UCSD-AML1 (cell line): ENCODE results near the gene LAMA5.

ENCODE experiments used
- DNase-seq: peaks from one replicate; lab custom pipeline; 2025; ENCODE audit not compliant: unreplicated experiment; lab: John Stamatoyannopoulos, UW

Gene LAMA5, protein sequence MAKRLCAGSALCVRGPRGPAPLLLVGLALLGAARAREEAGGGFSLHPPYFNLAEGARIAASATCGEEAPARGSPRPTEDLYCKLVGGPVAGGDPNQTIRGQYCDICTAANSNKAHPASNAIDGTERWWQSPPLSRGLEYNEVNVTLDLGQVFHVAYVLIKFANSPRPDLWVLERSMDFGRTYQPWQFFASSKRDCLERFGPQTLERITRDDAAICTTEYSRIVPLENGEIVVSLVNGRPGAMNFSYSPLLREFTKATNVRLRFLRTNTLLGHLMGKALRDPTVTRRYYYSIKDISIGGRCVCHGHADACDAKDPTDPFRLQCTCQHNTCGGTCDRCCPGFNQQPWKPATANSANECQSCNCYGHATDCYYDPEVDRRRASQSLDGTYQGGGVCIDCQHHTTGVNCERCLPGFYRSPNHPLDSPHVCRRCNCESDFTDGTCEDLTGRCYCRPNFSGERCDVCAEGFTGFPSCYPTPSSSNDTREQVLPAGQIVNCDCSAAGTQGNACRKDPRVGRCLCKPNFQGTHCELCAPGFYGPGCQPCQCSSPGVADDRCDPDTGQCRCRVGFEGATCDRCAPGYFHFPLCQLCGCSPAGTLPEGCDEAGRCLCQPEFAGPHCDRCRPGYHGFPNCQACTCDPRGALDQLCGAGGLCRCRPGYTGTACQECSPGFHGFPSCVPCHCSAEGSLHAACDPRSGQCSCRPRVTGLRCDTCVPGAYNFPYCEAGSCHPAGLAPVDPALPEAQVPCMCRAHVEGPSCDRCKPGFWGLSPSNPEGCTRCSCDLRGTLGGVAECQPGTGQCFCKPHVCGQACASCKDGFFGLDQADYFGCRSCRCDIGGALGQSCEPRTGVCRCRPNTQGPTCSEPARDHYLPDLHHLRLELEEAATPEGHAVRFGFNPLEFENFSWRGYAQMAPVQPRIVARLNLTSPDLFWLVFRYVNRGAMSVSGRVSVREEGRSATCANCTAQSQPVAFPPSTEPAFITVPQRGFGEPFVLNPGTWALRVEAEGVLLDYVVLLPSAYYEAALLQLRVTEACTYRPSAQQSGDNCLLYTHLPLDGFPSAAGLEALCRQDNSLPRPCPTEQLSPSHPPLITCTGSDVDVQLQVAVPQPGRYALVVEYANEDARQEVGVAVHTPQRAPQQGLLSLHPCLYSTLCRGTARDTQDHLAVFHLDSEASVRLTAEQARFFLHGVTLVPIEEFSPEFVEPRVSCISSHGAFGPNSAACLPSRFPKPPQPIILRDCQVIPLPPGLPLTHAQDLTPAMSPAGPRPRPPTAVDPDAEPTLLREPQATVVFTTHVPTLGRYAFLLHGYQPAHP (N-terminal part only)

DNA sequence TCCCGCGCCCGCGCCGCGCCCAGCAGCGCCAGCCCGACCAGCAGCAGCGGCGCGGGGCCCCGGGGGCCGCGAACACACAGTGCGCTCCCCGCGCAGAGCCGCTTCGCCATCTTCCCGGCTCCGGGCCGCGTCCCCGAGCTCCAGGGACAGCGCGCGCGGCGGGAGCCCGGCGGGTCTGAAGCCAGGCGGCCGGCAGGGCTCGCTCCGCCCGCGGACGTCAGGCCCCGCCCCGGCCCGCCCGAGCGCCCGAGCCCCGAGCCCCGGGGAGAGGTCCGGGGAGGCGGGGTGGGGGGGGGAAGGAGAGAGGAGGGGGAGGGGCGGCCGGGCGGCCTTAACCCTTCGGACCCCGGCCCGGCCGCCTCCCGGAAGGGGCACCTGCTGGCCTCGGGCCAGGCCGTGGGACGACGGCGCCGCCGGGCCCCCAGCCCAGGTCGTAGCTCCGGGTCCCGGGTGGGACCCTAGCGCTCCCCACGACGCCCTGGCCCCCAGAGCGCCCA lies at the start of gene LAMA5:
TSS of gene LAMA5 (minus strand) at position 177 of the 497 bp plus-strand sequence. CDS start at position 110, 67 bp downstream.
- peak; percentile 41 for DNase-seq

DNA sequence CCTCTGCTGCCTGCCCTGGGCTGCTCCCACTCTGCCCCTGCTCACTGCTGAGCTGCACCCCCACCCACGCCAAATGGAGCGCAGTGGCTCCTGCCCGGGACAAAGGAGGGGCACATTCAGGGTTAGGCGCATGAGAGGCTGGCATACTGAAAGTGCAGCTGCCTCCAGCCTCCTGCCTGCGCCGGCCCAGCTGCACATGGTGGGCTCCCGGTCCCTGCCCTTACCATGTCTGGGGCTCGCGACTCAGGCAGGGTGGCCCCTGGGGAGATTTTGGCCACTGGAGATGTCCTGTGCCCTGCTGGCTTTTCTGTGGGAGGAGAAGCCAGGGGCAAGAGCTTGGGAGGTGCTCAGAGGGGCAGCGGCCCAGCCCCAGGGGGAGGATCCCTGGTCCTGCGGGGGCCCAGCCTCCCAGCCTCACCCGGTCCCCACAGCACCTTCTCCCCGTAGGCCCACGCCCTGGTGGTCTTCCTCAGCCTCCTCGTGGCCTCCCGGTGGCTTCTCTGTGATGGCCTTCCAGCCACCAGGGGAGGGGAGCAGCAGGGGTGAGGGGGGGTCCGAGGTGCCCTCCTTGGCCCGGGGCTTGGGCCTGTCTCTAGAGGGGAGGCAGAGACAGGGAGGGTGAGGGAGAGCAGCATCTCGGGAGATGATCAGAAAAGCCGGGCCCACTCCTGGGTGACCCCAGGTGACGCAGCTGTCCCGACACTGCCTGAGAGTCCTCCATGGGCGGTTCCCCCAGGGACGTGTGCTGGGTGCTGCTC lies 48.4 kb upstream of the LAMA5 start:
- DNase-seq: no peak

DNA sequence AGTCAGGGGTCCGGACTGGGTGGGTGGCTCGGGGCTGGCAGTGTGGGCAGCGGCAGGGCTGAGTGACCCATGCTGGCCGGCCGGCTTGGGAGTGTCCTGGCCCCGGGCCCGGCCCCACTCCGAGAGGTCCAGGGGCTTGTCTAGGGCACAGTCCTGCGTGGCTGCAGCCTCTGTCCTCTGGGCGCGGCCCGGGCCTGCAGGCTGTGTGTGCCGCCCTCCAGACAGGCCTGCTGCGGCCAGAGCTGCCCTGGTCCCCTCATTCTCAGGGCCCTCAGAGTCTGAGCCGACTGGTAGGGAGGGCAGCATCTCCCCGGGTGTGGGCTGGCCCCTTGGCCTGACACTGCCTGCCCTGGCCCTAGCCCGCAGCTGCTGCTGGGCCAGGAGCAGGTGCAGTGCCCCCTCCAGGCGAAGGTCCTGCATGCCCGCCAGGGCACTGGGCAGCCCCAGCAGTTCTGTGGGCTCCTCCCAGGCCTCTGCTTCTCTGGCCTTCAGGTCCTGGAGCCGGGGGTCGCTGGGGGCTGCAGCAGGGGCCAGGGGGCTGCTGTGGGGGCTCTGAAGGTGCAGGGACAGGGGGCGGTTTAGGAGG lies 46.9 kb upstream of the LAMA5 start:
- DNase-seq: no peak

DNA sequence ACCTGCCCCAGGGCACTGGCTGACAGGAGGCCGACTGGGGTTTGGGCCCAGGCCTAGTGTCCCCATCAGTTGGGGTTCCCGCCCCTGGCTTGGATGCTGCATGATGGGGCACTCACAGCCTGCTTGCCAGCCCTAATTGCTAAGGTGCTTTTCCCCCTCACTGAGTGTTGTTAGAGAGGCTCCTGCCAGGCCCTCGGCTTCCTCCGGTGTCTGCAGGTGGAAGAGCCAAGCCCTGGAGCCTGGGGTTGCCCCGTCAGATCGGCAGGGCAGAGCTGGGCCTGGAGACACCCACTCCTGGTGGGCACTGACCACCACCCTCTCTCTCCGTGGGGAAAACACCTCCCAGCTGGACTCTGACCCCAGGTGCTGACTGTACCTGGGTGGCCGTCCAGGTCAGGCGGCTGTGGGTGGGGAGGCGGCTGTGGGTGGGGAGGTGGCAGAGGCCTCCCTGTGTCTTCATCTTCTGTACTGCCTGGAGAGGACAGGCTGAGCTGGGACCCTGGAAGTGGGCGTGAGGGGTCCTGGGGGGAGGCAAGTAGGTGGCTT lies 46.0 kb upstream of the LAMA5 start:
- DNase-seq: no peak

DNA sequence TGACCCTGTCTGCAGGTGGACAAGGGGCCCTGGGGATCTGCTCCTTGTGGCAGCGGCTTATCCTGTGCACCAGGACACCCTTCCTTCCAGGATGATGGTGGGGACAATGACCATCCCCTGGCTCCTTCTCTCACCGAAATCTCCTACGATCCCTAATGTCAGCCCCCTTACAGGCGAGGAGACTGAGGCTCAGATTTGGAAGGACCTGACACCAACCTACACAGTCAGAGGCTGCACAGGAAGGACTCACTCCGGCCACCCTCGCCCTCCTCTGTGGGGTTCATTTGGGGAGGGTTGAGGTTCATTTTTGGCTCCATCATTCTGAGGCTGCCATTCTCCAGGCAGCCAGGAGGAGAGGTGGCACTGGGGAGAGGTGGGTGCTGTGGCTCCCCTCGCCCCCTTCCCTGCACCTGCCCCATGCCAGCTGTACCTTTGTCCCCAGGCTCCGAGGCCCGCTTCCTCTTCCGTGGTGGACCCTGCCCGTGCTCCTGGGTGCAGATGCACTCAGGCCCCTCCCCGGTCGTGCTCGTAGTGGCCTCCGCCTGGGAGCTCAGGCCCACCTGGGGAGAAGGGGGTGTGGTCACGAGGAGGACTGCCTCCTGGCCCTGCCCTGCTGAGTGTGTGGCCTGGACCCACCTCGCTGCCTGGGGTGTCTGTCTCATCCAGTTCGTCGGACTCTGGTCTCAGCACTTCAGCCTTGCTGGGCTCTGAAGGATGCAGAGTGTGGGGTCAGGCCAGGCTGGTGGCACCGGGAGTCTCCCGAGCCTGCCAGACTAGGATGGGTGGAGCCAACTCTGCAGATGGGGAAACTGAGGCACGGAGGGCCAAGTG lies 45.3 kb upstream of the LAMA5 start:
- no peak for DNase-seq

DNA sequence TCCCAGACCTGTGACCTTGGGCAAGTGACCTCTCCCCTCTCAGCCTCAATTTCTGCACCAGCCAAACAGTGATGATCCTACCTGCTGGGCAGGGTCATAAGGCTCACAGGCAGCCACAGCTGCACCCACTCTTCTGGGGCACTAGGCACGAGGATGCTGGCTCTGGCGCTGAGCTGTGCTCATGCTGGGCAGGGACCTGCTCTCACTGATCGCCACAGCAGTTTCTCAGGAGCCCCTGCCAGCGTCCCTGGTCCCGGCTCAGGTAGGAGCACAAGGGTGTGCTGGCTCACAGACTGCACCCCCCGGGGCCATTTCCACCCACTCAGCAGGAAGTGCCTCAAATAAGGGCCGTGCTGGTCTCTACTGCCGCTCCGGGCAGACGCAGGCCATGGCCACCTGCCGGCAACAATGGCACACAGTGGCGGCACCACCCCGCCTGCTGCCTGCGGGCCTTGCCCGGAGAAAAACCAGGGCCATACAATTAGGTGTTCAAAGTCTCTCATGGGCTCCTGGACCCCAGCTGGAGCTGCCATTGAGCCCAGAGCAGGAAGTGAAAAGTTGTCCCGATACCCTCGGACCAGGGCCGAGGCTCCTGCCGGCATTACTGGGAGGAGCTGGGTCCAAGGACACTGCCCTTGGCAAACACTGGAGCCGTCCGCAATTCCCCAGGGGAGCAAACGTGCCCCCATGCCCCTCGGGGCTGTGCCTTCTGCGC lies 44.5 kb upstream of the LAMA5 start:
- DNase-seq: no peak

DNA sequence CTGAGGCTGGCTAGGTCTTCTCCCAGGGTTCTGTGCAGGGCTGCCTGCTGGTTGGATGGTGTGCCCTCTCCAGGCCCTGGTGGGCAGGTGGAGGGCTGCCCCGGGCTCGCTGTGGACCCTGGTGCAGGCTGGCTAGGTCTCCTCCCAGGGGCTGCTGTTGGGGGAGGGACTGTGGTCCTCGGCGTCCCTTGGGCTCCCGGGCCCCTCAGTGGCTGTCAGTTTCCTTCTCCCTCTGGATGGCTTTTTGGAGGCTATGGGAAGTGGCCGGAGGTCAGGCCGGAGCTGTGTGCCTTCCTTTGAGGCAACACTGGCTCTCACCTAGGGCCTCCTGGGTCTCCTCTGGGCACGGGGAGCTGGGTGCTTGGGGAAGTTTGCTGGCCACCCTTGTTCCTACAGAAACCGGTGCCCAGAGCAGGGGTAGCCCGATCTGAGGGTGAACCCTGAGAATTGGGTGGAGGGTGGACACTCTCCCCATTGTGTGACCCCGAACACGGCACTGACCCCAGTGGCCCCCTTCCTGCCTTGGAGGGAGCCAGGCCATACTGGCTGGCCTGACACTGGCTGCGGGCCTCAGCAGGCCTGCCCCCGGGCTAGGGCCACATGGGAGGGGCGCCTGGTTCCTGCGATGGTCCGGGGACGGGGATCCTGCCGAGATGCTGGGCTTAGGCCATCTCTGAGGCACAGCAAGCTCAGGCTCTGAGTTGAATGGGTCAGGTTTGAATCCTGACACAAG lies 43.8 kb upstream of the LAMA5 start:
- no peak for DNase-seq

DNA sequence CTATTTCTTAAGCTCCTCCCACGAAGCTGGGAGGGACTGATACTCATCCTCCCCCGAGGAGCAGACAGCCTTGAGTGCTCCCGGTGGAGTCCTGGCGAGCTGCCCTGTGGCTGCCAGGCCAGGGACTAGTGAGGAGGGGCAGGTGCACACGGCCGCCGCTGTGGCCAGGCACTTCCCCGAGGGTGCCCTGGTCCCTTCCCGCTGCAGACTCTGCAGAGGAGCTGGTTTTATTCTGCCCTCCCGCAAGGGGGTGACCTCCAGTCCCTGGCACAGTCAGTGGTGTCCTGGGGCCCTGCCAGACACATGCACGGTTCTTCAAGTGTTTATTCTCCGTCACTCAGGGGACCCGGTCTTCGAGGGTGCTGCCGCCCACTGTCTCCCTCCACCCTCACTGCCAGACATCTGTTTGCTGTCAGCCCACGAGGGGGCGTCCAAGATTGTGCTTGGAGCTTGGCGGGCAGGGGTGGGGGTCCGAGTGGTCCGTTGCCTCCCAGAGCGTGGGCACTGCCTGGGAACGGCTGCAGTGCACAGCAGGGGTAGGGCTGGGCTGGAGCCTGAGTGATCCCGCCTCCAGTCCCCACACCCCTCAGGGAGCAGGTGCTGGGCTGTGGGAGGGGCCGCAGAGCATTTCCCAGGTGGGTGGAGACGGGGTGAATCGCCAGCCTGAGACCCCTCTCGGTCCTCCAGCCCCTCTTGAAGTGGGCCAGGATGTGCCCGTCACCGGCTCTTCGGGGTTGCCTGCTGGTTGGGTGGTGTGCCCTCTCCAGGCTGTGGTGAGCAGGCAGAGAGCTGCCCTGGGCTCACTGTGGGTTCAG lies 43.0 kb upstream of the LAMA5 start:
- peak; percentile 46 for DNase-seq

DNA sequence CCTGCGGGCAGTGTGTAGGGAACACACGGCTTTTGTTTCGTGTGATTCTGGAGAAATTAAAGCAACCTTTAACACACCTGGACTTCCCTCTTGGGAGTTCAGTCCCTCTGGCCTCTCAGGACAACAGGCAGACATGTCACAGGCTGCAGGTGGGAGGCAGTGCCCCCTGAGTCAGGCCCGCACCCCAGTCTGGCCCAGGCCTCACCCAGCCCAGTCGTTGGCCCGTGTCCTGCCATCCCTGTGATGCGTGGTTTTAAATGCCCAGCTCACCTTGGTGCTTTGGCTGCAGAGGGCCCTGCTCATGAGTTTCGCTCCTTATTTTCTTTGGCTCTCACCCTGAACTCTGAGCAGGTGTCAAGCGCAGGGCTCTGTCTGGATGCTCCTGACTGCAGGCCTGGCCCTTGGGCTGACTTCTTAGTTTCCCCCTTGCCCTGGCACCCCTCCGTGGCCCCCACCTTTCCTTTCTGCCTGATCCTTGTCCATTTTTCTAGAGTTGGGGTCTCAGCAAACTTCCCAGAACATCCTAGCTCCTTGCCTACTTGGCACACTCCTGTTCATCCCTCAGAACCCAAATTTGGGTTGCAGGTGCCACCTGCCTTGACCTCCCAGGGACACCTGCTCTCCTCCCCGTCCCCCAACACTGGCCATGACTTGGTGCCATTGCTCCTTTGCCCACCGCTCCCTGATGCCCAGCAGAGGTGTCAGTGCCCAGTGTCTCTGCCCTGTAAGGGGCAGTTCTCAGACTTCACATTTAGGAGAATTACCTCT lies 42.2 kb upstream of the LAMA5 start:
- DNase-seq: no peak

DNA sequence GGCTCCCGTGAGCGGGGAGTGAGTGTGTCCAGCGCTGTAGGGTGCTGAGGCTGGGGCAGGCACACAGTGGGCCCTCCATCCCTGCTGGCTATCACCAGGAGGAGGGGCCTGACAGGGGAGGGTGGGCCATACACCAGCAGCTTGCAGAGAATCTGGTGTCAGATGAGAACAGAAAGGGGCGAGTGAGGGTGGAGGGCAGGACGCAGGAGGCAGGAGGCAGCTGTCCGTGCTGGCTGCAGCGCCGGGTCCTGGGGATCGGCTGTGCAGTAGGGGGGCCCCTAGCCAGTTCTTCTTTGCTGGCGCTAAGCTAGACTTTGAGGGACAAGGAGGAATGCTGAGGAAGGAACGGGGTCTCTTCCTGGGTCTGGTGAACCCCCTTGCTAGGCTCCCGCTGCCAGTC lies 41.5 kb upstream of the LAMA5 start:
- no peak for DNase-seq

DNA sequence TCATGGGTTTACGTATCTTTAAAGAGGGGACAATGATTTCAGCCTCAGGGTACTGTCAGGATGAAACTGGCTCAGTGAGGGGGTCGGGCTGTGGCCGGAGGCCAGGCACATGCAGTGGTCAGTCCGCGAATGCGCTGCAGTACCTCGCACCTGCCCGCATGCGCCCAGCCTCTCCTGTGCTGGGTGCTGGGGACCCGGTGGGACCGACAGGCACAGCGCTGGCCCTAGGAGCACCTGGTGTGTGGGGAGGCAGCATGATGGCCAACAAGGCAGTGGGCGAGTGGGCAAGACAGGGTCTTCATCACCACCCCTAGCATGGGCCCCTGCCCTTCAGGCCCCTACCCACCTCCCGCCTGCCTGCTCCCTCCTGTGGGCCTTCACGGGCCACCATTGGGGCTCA lies 40.9 kb upstream of the LAMA5 start:
- DNase-seq: no peak

DNA sequence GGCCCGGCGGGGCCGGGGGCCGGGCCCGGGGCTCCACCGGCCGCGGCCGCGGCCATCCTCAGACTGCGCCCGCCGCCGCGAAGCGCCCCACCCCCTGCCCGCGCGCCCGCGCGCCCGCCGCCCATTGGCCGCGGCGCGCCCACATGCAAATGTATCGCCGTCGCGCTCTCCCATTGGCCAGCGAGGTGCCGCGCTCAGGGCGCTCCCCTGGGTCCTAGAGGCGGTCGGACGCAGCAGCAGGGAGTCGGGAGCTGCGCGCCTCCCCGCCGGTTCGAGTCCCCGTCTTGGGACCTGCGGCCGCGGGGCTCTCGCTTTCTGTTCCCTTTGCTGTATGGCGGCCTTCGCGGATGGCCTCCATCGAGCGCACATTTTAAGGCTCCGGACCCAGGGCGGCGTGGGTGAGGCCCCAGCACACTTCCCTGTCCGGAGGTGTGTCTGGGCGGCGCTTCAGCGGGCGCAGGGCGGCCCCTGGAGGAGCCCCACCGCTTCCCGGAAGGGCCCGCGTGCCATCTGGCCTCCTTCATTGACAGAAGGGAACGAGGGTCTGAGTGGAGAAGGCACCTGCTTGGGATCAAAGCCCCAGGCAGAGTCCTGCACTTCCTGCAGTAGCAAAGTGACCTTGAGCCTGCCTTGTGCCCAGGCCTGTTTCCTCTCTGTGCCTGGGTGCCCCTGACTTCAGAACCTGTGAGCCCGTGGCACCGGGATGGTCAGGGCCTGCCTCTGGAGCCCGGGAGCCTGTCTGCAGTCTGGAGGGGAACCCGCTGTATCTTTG lies 40.3 kb upstream of the LAMA5 start, which contains the start of gene CABLES2:
TSS of gene CABLES2 (minus strand) at position 65 of the 772 bp plus-strand sequence. CDS start at position 56, 9 bp downstream.
- peak; percentile 92 for DNase-seq

DNA sequence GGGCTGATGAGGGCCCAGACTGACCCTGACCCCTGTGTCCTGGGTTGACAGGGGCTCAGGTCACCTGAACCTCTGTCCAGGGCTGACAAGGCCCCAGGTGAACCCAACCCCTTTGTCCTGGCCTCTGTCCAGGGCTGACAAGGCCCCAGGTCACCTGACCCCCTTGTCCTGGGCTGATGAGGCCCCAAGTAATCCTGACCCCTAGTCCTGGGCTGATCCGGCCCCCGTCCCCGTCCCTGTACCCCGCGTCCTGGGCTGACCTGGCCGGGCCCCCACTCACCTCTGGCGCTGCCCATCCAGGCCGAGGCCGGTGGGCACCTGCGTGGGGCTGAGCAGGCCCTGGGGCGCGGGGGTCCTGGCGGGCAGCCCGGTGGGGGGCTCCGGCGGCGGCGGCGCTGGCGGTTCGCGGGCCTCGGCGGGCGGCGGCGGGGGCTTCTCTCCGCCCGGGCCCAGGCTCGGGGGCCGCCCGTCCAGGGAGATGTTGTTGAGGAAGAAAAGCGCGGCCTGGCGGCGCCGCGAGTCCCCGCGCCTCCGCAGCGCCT lies 39.6 kb upstream of the LAMA5 start:
- DNase-seq: no peak

DNA sequence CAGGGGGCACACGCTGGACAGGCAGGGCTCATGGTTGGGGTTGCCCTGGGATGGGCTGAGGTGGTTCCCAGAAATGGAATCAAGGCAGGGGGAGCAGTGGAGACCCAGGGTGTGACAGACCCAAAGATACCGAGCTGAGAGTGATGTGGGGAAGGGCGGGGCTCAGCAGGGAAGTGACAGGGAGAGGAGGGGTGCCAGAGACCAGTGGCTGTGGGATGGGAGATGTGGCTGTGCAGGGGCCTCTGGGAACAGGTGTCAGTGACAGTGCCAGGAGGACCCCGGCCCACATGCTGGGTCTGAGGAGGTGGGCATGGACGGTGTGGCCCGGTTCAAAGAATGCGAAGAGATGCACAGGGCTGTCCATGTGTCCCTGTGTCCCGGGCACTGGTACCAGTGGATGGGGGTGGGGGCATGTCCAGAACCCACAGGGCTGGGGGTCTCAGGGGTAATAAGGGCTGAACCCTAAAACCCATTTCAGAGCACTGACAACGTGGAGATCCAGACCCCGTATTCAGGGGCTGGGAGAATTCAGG lies 38.9 kb upstream of the LAMA5 start:
- DNase-seq: no peak
